Measurements from ENCODE around the gene NKRF.
"Not testable (repeated sequence)": the region's sequence is repeated elsewhere in the genome, so short reads cannot be mapped to it uniquely, and the experiment has no call there.

NKRF gene

GRCh38 chrX:119640731-119641170 lies 34.5 kb upstream of the NKRF start:
- Histone ChIP-seq H3K9me3 (ENCODE audit: low read depth, low read length) (no peaks in the 10 kb centered on the region), H3K4me3 (no peak overlapping the region), H3K27ac (no peak overlapping the region), H3K36me3 (ENCODE audit: insufficient read depth, low read length) (no peaks in the 10 kb centered on the region), H3K9ac (ENCODE audit: insufficient read length) (no peak overlapping the region)
- DNase-seq (ENCODE audit: low read depth, low spot score) = no peak
- TF ChIP-seq FOXP2 (optimal IDR thresholded peaks at IDR 0.05; ENCODE audit: control extremely low read depth, extremely low read length, insufficient read depth) = no peak

DNA sequence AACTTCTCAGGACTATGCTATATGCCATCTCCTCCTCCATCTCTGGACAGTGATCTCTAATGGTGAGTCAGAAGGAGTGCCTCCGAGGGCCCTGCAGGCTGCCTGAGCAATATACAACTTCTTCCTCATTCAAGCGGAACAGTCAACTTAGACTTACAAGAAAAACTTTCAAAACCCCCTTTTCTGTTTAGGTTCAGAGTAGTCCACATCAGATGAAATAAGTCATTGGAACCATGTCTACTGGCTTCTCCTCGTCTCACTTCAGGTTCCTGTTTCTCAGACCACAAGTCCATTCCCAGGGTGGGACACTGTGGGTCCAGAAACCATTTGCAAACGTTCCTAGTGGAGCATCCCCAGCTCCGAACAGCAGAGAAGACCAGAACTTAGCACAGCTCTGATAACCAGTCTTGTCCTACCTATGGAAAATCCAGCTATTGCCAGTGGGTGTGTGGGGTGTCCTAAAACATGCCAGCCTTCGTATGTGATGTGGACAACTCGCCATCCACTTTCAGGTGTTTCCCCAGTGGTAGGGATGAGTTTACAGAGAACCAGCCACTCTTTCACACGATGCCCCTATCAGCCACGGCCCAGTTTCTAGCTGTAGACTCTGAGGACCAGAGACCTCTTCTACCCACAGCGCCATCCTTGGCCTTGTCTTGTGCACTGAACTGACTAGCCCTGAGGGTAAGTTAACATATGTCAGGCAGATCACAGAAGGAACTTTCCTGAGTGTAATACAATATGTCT lies 32.7 kb upstream of the NKRF start:
- Histone ChIP-seq H3K36me3 (ENCODE audit: insufficient read depth, low read length) (no peaks in the 10 kb centered on the region), H3K27ac (no peak overlapping the region), H3K9me3 (ENCODE audit: low read depth, low read length) (no peaks in the 10 kb centered on the region), H3K9ac (ENCODE audit: insufficient read length) (no peak overlapping the region), H3K4me3 (no peak overlapping the region)
- TF ChIP-seq POLR2AphosphoS5 (IDR thresholded peaks at IDR 0.05; ENCODE audit: borderline replicate concordance, low read depth, low read length) (no peak), EZH2 (IDR thresholded peaks at IDR 0.05) (no peak), FOXP2 (optimal IDR thresholded peaks at IDR 0.05; ENCODE audit: control extremely low read depth, extremely low read length, insufficient read depth) (no peak)
- no peak for DNase-seq (ENCODE audit: low read depth, low spot score)

DNA sequence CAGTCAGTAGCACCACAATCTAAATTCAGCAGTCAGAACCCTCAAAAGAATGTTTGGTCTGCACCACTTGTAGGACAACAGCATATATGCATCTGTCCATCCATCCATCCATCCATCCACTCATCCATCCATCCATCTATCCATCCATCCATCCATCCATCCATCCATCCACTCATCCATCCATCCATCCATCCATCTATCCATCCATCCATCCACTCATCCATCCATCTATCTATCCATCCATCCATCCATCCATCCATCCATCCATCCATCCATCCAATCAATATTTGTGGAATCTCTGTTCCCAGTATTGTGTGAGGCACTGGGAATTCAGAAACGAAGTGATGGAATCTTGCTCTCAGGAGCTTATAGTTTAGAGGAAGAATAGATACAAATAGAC lies 31.2 kb upstream of the NKRF start:
- not testable (repeated sequence) for H3K9me3 ChIP-seq (ENCODE audit: low read depth, low read length); H3K36me3 ChIP-seq (ENCODE audit: insufficient read depth, low read length); H3K27ac ChIP-seq; H3K9ac ChIP-seq (ENCODE audit: insufficient read length); H3K4me3 ChIP-seq; DNase-seq (ENCODE audit: low read depth, low spot score)

GRCh38 chrX:119636419-119636818 lies 30.2 kb upstream of the NKRF start:
- no peak for DNase-seq (ENCODE audit: low read depth, low spot score)
- Histone ChIP-seq H3K9me3 (ENCODE audit: low read depth, low read length) (no peaks in the 10 kb centered on the region), H3K4me3 (no peak overlapping the region), H3K9ac (ENCODE audit: insufficient read length) (no peak overlapping the region), H3K27ac (no peak overlapping the region), H3K36me3 (ENCODE audit: insufficient read depth, low read length) (no peaks in the 10 kb centered on the region; the same call in 1 of the 2 replicates)
- no peak for TF ChIP-seq EZH2 (IDR thresholded peaks at IDR 0.05)
- TF ChIP-seq POLR2AphosphoS5 (IDR thresholded peaks at IDR 0.05; ENCODE audit: borderline replicate concordance, low read depth, low read length) = no peak
- no peak for TF ChIP-seq FOXP2 (optimal IDR thresholded peaks at IDR 0.05; ENCODE audit: control extremely low read depth, extremely low read length, insufficient read depth)

GRCh38 chrX:119635799-119636198 lies 29.6 kb upstream of the NKRF start:
- no peaks in the 10 kb centered on the region for H3K9me3 ChIP-seq (ENCODE audit: low read depth, low read length)
- no peak overlapping the region for H3K4me3 ChIP-seq
- no peak overlapping the region for H3K9ac ChIP-seq (ENCODE audit: insufficient read length)
- no peak for DNase-seq (ENCODE audit: low read depth, low spot score)
- H3K36me3 ChIP-seq (ENCODE audit: insufficient read depth, low read length) = no peaks in the 10 kb centered on the region; the same call in 1 of the 2 replicates
- H3K27ac ChIP-seq = no peak overlapping the region
- TF ChIP-seq POLR2AphosphoS5 (IDR thresholded peaks at IDR 0.05; ENCODE audit: borderline replicate concordance, low read depth, low read length) = no peak
- no peak for TF ChIP-seq EZH2 (IDR thresholded peaks at IDR 0.05)
- TF ChIP-seq FOXP2 (optimal IDR thresholded peaks at IDR 0.05; ENCODE audit: control extremely low read depth, extremely low read length, insufficient read depth) = no peak

- H3K9ac ChIP-seq (ENCODE audit: insufficient read length) = no peak overlapping the region
- TF ChIP-seq POLR2AphosphoS5 (IDR thresholded peaks at IDR 0.05; ENCODE audit: borderline replicate concordance, low read depth, low read length) = no peak
- TF ChIP-seq FOXP2 (optimal IDR thresholded peaks at IDR 0.05; ENCODE audit: control extremely low read depth, extremely low read length, insufficient read depth) = no peak
- TF ChIP-seq EZH2 (IDR thresholded peaks at IDR 0.05) = no peak
- no peaks in the 10 kb centered on the region; the same call in 1 of the 2 replicates for H3K36me3 ChIP-seq (ENCODE audit: insufficient read depth, low read length)
- no peak for DNase-seq (ENCODE audit: low read depth, low spot score)
- H3K9me3 ChIP-seq (ENCODE audit: low read depth, low read length) = no peaks in the 10 kb centered on the region
- no peak overlapping the region for H3K27ac ChIP-seq
- H3K4me3 ChIP-seq = no peak overlapping the region
Observed at GRCh38 chrX:119635179-119635578, 29.0 kb upstream of the NKRF start.

DNA sequence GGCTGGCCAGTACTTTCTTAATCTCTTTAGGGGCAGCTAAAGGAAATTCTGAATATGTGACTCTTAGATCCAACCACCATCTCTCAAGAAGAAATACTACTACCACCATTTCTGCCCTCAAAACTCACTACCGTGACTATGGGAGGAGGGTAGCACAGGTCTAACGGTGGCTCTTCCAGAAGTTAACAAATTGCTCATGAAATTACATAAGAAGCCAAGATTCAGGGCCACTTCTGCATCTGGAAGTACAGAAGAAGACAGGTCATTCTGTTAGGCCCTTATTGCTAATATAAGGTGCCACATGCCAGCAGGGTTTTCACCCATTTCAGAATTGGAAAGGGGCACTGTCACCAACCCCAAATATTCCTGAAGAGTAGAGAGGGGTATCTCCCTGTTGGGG lies 19.6 kb upstream of the NKRF start:
- Histone ChIP-seq H3K27ac (no peak overlapping the region), H3K36me3 (ENCODE audit: insufficient read depth, low read length) (no peaks in the 10 kb centered on the region)

DNA sequence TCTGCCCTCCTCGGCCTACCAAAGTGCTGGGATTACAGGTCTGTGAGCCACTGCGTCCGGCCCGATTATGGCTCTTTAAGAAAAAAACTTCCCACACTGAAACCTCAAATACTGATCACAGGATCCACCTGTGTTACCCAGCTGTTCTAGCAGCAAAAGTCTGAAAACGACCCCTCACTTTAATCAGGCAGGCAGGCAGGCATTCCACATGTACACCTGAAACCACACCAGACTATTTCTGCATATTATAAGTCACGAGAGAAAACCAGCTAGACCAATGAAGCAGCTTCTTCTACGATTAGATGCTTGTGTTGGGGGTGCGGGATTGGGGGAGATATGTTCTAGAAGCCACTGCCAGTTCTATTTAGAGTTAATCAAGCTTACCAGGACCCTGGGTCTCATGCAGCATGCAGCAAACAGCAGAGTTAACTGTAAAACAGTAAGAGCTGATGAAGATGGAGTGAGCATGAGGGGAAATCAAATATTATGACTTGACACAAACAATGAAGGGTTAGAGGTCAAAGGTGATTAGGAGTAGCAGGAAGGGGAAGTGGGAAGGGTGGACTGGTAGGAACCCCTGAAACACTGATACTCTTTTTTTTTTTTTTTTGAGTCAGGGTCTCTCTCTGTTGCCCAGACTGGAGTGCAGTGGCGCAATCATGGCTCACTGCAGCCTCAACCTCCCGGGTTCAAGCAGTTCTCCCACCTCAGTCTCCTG lies 18.9 kb upstream of the NKRF start:
- Histone ChIP-seq H3K36me3 (ENCODE audit: insufficient read depth, low read length) (no peaks in the 10 kb centered on the region), H3K9me3 (ENCODE audit: low read depth, low read length) (no peaks in the 10 kb centered on the region), H3K9ac (ENCODE audit: insufficient read length) (no peak overlapping the region), H3K4me3 (no peak overlapping the region), H3K27ac (no peak overlapping the region)
- DNase-seq (ENCODE audit: low read depth, low spot score) = no peak
- TF ChIP-seq POLR2AphosphoS5 (IDR thresholded peaks at IDR 0.05; ENCODE audit: borderline replicate concordance, low read depth, low read length) (no peak), EZH2 (IDR thresholded peaks at IDR 0.05) (no peak), FOXP2 (optimal IDR thresholded peaks at IDR 0.05; ENCODE audit: control extremely low read depth, extremely low read length, insufficient read depth) (no peak)

More for the DNA sequence above, 19.6 kb upstream of the NKRF start:
- no peak for DNase-seq (ENCODE audit: low read depth, low spot score)
- no peak overlapping the region for H3K9ac ChIP-seq (ENCODE audit: insufficient read length)
- H3K4me3 ChIP-seq = no peak overlapping the region
- TF ChIP-seq POLR2AphosphoS5 (IDR thresholded peaks at IDR 0.05; ENCODE audit: borderline replicate concordance, low read depth, low read length) = no peak
- TF ChIP-seq FOXP2 (optimal IDR thresholded peaks at IDR 0.05; ENCODE audit: control extremely low read depth, extremely low read length, insufficient read depth) = no peak
- no peak for TF ChIP-seq EZH2 (IDR thresholded peaks at IDR 0.05)
- no peaks in the 10 kb centered on the region for H3K9me3 ChIP-seq (ENCODE audit: low read depth, low read length)
